ENCODE results near the gene SERTAD4.

Gene SERTAD4

DNA sequence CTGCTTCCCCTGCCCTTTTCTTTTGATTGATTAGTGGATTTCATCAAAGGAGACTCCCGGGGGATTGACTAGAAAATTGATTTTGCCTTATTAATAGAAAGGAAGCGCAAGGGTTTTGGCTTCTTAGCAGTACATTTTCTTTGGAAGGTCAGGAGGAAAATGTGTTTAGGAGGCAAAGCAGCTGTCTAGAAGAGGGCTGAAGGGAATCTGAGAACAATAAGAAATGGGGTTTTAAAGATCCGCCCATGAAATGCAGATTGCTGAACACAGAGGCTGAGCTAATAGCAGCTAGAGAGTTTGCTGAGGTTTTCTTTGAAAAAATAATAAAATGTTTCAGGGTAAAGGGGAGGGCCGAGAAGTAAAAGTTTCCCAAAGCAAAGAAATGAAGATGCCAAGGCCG is 4.9 kb downstream of the SERTAD4 start:
- DNase-seq (ENCODE audit: low read depth) = no peak
- TF ChIP-seq, protein P1, sequence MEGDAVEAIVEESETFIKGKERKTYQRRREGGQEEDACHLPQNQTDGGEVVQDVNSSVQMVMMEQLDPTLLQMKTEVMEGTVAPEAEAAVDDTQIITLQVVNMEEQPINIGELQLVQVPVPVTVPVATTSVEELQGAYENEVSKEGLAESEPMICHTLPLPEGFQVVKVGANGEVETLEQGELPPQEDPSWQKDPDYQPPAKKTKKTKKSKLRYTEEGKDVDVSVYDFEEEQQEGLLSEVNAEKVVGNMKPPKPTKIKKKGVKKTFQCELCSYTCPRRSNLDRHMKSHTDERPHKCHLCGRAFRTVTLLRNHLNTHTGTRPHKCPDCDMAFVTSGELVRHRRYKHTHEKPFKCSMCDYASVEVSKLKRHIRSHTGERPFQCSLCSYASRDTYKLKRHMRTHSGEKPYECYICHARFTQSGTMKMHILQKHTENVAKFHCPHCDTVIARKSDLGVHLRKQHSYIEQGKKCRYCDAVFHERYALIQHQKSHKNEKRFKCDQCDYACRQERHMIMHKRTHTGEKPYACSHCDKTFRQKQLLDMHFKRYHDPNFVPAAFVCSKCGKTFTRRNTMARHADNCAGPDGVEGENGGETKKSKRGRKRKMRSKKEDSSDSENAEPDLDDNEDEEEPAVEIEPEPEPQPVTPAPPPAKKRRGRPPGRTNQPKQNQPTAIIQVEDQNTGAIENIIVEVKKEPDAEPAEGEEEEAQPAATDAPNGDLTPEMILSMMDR (IDR thresholded peaks at IDR 0.05; ENCODE audit: low read depth, low read length, missing control alignments) = no peak
- H3K4me3 ChIP-seq (ENCODE audit: low read depth, low read length) = no peak overlapping the region

DNA sequence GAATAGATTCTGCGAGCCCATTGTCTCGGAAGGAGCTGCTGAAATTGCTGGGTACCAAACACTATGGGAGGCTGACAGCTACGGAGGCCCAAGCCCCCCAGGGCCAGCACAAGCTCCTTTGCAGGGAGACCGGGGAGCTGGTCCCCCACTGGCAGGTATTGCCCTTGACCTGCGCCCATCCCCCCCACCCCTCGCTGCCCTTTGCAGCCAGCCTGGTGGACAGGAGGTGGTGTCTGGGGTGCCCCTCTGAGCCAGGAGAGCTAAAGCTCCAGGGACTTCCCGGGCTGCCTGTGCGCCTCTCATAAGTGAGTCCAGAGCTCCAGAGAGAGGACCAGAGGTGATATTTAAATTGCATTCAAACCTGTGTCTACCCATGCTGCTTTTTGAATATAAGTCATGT is 5.4 kb downstream of the SERTAD4 start:
- TF ChIP-seq, protein P1 (IDR thresholded peaks at IDR 0.05; ENCODE audit: low read depth, low read length, missing control alignments) = no peak
- H3K4me3 ChIP-seq (ENCODE audit: low read depth, low read length) = no peak overlapping the region
- no peak for DNase-seq (ENCODE audit: low read depth)

DNA sequence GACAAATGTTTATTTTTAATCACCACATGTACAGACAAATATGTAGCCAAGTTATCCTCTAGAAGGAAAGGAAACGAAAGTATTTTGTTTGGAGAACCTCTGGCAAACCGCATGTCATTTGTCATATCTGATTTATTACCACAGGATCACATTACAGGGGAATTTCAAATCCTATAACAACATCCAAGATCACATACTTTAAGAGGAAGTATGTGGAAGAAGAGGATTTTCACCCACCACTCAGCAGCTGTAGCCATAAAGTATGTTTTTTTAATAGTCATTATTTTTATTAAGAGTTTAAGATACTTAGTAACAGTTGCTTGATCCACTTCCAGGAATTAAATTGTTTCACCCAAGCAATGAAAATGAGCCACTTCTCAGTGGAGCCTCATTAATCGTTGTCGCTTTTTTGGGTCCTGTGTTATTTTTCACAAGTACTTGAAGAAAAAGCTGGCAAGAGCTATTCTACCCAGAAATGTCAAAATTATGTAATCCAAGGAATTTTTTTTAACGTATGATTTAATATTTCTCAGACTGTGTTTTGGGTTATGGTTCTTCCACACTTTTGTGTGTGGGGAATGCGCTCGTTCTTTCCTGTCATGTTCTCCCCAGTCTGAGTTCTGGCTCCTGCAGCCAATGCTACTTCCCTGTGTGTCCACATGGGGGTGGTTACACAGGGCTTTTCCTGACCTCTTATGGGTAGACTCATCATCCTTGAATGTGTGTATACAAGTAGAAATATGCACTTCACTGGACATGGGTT is 6.9 kb downstream of the SERTAD4 start:
- TF ChIP-seq, protein P1 (IDR thresholded peaks at IDR 0.05; ENCODE audit: low read depth, low read length, missing control alignments) = peak; percentile 25
- H3K4me3 ChIP-seq (ENCODE audit: low read depth, low read length) = no peak overlapping the region
- DNase-seq (ENCODE audit: low read depth) = no peak

DNA sequence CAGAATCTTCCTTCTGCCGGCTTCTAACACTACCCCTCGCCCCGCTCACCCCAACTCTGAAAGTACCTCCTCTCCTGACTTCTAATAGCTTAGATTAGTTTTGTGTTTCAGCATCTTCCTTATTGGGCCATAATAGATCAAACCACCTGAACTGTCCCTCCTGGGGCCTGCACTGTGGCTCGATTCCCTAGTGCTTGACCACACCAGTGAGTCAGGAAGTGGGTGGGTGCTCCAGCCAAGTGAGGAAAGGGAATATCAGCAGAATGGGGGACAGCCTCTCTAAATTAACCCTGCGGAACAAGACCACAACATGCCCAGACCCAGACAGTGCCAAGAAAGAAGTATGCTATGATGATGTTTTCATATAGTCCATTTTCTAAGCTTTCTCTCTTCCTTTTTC is 8.5 kb downstream of the SERTAD4 start:
- no peak overlapping the region for H3K4me3 ChIP-seq (ENCODE audit: low read depth, low read length)
- TF ChIP-seq, protein P1 (IDR thresholded peaks at IDR 0.05; ENCODE audit: low read depth, low read length, missing control alignments) = no peak
- DNase-seq (ENCODE audit: low read depth) = no peak

DNA sequence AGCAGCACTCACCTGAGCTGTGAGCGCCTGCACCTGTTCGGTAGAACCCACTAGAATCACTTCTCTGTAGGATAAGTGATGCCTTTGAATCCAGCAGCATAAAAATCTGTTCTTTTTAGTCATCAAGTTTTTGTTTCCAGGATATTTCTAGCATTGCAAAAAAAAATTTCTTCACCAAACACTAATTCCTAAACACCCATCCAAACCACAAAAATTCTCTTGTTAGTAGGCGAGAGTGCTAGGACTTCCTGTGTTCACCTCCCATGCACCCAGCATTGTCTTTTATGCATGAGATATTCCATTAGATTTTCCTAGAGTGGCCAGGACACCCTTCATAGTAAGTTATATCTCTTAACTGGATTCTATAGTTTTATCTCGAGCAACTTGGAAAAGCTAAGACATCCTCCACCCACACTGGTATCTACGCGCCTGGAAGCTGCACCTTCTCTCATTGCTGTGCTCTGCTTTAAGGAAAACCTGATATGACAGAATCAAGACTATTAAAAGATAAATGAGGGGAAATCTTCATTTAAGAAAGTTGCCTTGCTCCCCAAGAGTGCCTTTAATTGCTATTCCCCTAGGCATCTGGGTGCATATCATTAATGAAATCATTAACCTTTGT is 12.3 kb downstream of the SERTAD4 start:
- DNase-seq (ENCODE audit: low read depth) = no peak
- no peak overlapping the region for H3K4me3 ChIP-seq (ENCODE audit: low read depth, low read length)
- TF ChIP-seq, protein P1 (IDR thresholded peaks at IDR 0.05; ENCODE audit: low read depth, low read length, missing control alignments) = no peak

DNA sequence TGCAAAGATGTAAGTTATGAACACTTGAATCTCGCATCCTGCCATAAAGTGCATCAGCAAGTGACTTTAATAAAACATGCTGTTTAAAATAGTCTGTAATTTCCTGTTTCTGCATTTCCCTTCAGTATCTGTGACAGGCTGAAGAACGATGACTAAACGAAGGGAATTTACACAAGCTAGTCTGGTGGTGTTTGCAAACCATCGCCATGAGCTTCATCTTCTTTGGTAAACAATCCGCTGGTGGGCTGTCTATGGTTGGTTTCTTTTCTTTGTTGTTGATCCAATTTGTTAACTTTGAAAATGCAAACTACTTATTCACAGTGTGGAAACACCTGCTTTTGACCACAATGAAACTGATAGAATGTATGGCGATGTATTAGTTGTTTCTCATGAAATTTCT is 13.9 kb downstream of the SERTAD4 start:
- no peak for DNase-seq (ENCODE audit: low read depth)
- TF ChIP-seq, protein P1 (IDR thresholded peaks at IDR 0.05; ENCODE audit: low read depth, low read length, missing control alignments) = no peak
- H3K4me3 ChIP-seq (ENCODE audit: low read depth, low read length) = no peak overlapping the region

DNA sequence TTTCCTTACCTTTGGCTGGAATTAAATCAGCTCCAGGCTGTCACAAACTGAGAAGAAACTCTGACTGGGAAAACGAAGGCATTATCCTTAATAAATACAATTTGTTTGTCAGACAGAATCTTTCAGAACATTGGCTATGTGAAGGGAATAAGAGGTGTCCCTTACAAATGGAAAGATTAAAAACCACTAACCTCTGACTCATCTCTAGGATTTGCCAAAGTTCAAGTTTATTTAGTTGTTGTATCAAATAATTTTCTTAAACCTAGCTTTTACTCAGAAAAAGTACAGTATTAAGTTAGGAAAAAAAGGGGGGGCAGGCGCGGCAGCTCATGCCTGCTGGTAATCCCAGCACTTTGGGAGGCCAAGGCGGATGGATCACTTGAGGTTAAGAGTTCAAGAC is 15.7 kb downstream of the SERTAD4 start:
- TF ChIP-seq, protein P1 (IDR thresholded peaks at IDR 0.05; ENCODE audit: low read depth, low read length, missing control alignments) = no peak
- no peak for DNase-seq (ENCODE audit: low read depth)
- no peak overlapping the region for H3K4me3 ChIP-seq (ENCODE audit: low read depth, low read length)
